ENCODE results near the gene DTWD2. TPM values are rescaled to one million over a fixed set of nuclear protein-coding genes. Genes with fewer than 3 reads are reported as not detected.

Gene DTWD2
- total RNA-seq, 1 experiment from 2014 or later: 10.0 TPM

GRCh38 chr5:118789366-118789765 is 199.0 kb downstream of the DTWD2 start:
- TF ChIP-seq CTCF (IDR thresholded peaks at IDR 0.05) (no peak), TCF7L2 (IDR thresholded peaks at IDR 0.05; ENCODE audit: low read depth, low read length) (no peak), SIN3A (IDR thresholded peaks at IDR 0.05; ENCODE audit: borderline replicate concordance, insufficient read depth, low read depth, low read length) (no peak)
- H3K4me1 ChIP-seq (ENCODE audit: control insufficient read depth, insufficient read depth, low read length): no peaks in the 10 kb centered on the region; the same call in 1 of the 2 replicates
- H3K4me3 ChIP-seq (ENCODE audit: low read depth in 2 of 2, low read length in 2 of 2): no peak overlapping the region
- ATAC-seq (no peak), DNase-seq (ENCODE audit: low read depth, low spot score) (no peak)
- no TSS peak for BruUV-seq (replicated peaks)
- intact Hi-C loops (cut with micrococcal nuclease; ENCODE audit: unreplicated experiment): no loop called here
- POLR2A ChIA-PET: no interaction called here
- in situ Hi-C loops (cut with HindIII; ENCODE audit: low pct_unique_long_range_greater_than_20kb, low sequenced_read_pairs): no loop called here
- H3K27ac ChIP-seq (ENCODE audit: low read length): no peak overlapping the region
- no peaks in the 10 kb centered on the region for H3K27me3 ChIP-seq (ENCODE audit: control insufficient read depth, insufficient read depth, low read length)
- no peaks in the 10 kb centered on the region for H3K9me3 ChIP-seq (ENCODE audit: control insufficient read depth, insufficient read depth, low read depth, low read length)
- no peaks in the 10 kb centered on the region for H3K36me3 ChIP-seq (ENCODE audit: control insufficient read depth, insufficient read depth, low read length)
- CTCF ChIA-PET: no interaction called here

GRCh38 chr5:118788351-118788750 is 200.0 kb downstream of the DTWD2 start:
- ChIA-PET POLR2A (no interaction called here), CTCF (no interaction called here)
- Histone ChIP-seq H3K4me3 (ENCODE audit: low read depth in 2 of 2, low read length in 2 of 2) (no peak overlapping the region), H3K9me3 (ENCODE audit: control insufficient read depth, insufficient read depth, low read depth, low read length) (no peaks in the 10 kb centered on the region), H3K36me3 (ENCODE audit: control insufficient read depth, insufficient read depth, low read length) (no peaks in the 10 kb centered on the region), H3K4me1 (ENCODE audit: control insufficient read depth, insufficient read depth, low read length) (no peaks in the 10 kb centered on the region; the same call in 1 of the 2 replicates), H3K27me3 (ENCODE audit: control insufficient read depth, insufficient read depth, low read length) (no peaks in the 10 kb centered on the region), H3K27ac (ENCODE audit: low read length) (no peak overlapping the region)
- ATAC-seq (no peak), DNase-seq (ENCODE audit: low read depth, low spot score) (no peak)
- no TSS peak for BruUV-seq (replicated peaks)
- intact Hi-C loops (cut with micrococcal nuclease; ENCODE audit: unreplicated experiment): no loop called here
- TF ChIP-seq SIN3A (IDR thresholded peaks at IDR 0.05; ENCODE audit: borderline replicate concordance, insufficient read depth, low read depth, low read length): no peak
- no peak for TF ChIP-seq TCF7L2 (IDR thresholded peaks at IDR 0.05; ENCODE audit: low read depth, low read length)
- TF ChIP-seq CTCF (IDR thresholded peaks at IDR 0.05): no peak
- no peak for TF ChIP-seq REST (IDR thresholded peaks at IDR 0.05; ENCODE audit: insufficient read depth in 1 of 2, low read depth in 2 of 2, low read length in 1 of 2)
- TF ChIP-seq POLR2AphosphoS5 (IDR thresholded peaks at IDR 0.05; ENCODE audit: low read depth, low read length): no peak
- in situ Hi-C loops (cut with HindIII; ENCODE audit: low pct_unique_long_range_greater_than_20kb, low sequenced_read_pairs): no loop called here

Small RNA genes within 50 kb of the gene (microRNA-seq; reads per million reads assigned to microRNA genes)
- gene MIR1244-2 (ENCODE audit: unreplicated experiment): not detected

Other genes starting within 250 kb of the DTWD2 start
- 29.2 TPM for gene DMXL1, start 82.5 kb upstream of the DTWD2 start, total RNA-seq (2021; ENCODE audit: unreplicated experiment)